Measurements from ENCODE around the gene SLCO3A1. TPM values are rescaled to one million over a fixed set of nuclear protein-coding genes. Genes with fewer than 3 reads are reported as not detected.

SLCO3A1 gene
- total and polyA plus RNA-seq, 2 donors (not counting 1 experiment from before 2014, with no cell fraction given): 8.1 to 16.8 TPM

- Histone ChIP-seq H4K20me1 (ENCODE audit: control insufficient read depth, extremely low read depth, insufficient read depth, low read length) (no peaks in the 10 kb centered on the region), H3K4me1 (ENCODE audit: control insufficient read depth, extremely low read depth, insufficient read depth, low read length) (no peaks in the 10 kb centered on the region), H3K79me2 (ENCODE audit: control insufficient read depth, insufficient read depth, low read length) (no peaks in the 10 kb centered on the region), H3K4me2 (ENCODE audit: extremely low read depth, insufficient read depth, low read length) (no peak overlapping the region), H3K27me3 (ENCODE audit: control insufficient read depth, insufficient read depth, low read length) (no peaks in the 10 kb centered on the region), H3K9ac (ENCODE audit: insufficient read depth, low read length) (no peak overlapping the region), H3K27ac (ENCODE audit: insufficient read depth, low read length) (no peak overlapping the region), H3K9me3 (ENCODE audit: control insufficient read depth, insufficient read depth, low read depth, low read length) (no peaks in the 10 kb centered on the region), H3K4me3 (replicated peaks in 1 of 4; ENCODE audit: control extremely low read depth in 1 of 4, insufficient read depth in 1 of 4, low read depth in 3 of 4, low read length in 4 of 4) (no peak overlapping the region), H2AFZ (ENCODE audit: low read length) (no peak overlapping the region), H3K36me3 (ENCODE audit: control insufficient read depth, insufficient read depth, low read length) (no peaks in the 10 kb centered on the region)
- DNase-seq (ENCODE audit: low read depth in 2 of 2): no peak
- TF ChIP-seq EZH2 (IDR thresholded peaks at IDR 0.05; ENCODE audit: low read length, missing control alignments): no peak
- no peak for TF ChIP-seq CTCF (conservative IDR thresholded peaks at IDR 0.05 in 1 of 2, IDR thresholded peaks at IDR 0.05 in 1 of 2; ENCODE audit: low read depth in 1 of 2, low read length in 2 of 2)
Measured at GRCh38 chr15:91896341-91897055, 43.0 kb downstream of the SLCO3A1 start.

- Histone ChIP-seq H3K9ac (ENCODE audit: insufficient read depth, low read length) (no peak overlapping the region), H3K9me3 (ENCODE audit: control insufficient read depth, insufficient read depth, low read depth, low read length) (no peaks in the 10 kb centered on the region), H3K27me3 (ENCODE audit: control insufficient read depth, insufficient read depth, low read length) (no peaks in the 10 kb centered on the region), H4K20me1 (ENCODE audit: control insufficient read depth, extremely low read depth, insufficient read depth, low read length) (no peaks in the 10 kb centered on the region), H3K4me3 (replicated peaks in 1 of 4; ENCODE audit: control extremely low read depth in 1 of 4, insufficient read depth in 1 of 4, low read depth in 3 of 4, low read length in 4 of 4) (no peak overlapping the region), H3K4me2 (ENCODE audit: extremely low read depth, insufficient read depth, low read length) (no peak overlapping the region), H3K27ac (ENCODE audit: insufficient read depth, low read length) (no peak overlapping the region), H2AFZ (ENCODE audit: low read length) (no peak overlapping the region), H3K36me3 (ENCODE audit: control insufficient read depth, insufficient read depth, low read length) (no peaks in the 10 kb centered on the region), H3K79me2 (ENCODE audit: control insufficient read depth, insufficient read depth, low read length) (no peaks in the 10 kb centered on the region), H3K4me1 (ENCODE audit: control insufficient read depth, extremely low read depth, insufficient read depth, low read length) (no peaks in the 10 kb centered on the region)
- TF ChIP-seq CTCF (conservative IDR thresholded peaks at IDR 0.05 in 1 of 2, IDR thresholded peaks at IDR 0.05 in 1 of 2; ENCODE audit: low read depth in 1 of 2, low read length in 2 of 2) (no peak), EZH2 (IDR thresholded peaks at IDR 0.05; ENCODE audit: low read length, missing control alignments) (no peak)
- DNase-seq (ENCODE audit: low read depth in 2 of 2): no peak
Measured at GRCh38 chr15:91897585-91898372, 44.3 kb downstream of the SLCO3A1 start.

- Histone ChIP-seq H3K4me3 (replicated peaks in 1 of 4; ENCODE audit: control extremely low read depth in 1 of 4, insufficient read depth in 1 of 4, low read depth in 3 of 4, low read length in 4 of 4) (no peak overlapping the region), H3K9ac (ENCODE audit: insufficient read depth, low read length) (no peak overlapping the region), H3K4me1 (ENCODE audit: control insufficient read depth, extremely low read depth, insufficient read depth, low read length) (no peaks in the 10 kb centered on the region), H3K36me3 (ENCODE audit: control insufficient read depth, insufficient read depth, low read length) (no peaks in the 10 kb centered on the region), H3K27me3 (ENCODE audit: control insufficient read depth, insufficient read depth, low read length) (no peaks in the 10 kb centered on the region), H4K20me1 (ENCODE audit: control insufficient read depth, extremely low read depth, insufficient read depth, low read length) (no peaks in the 10 kb centered on the region), H2AFZ (ENCODE audit: low read length) (no peak overlapping the region), H3K79me2 (ENCODE audit: control insufficient read depth, insufficient read depth, low read length) (no peaks in the 10 kb centered on the region), H3K9me3 (ENCODE audit: control insufficient read depth, insufficient read depth, low read depth, low read length) (no peaks in the 10 kb centered on the region), H3K27ac (ENCODE audit: insufficient read depth, low read length) (no peak overlapping the region), H3K4me2 (ENCODE audit: extremely low read depth, insufficient read depth, low read length) (no peak overlapping the region)
- TF ChIP-seq CTCF (conservative IDR thresholded peaks at IDR 0.05 in 1 of 2, IDR thresholded peaks at IDR 0.05 in 1 of 2; ENCODE audit: low read depth in 1 of 2, low read length in 2 of 2): no peak
- DNase-seq (ENCODE audit: low read depth in 2 of 2): no peak
Measured at GRCh38 chr15:91898843-91899242, 45.3 kb downstream of the SLCO3A1 start.
